GM13976 (cell line): ENCODE results near the gene POU6F2.

Source experiments
- DNase-seq: peaks from one replicate; pipeline ENCODE4 v3.0.0; 2012; ENCODE audit warnings: low spot score
- CTCF ChIP-seq: IDR thresholded peaks from 2 replicates; pipeline ENCODE4 v1.5.1; 2012; ENCODE audit warnings: borderline replicate concordance, mild to moderate bottlenecking; ENCODE audit not compliant: insufficient read depth; ENCODE audit errors: extremely low read depth, missing control alignments, control extremely low read depth
- in situ Hi-C: fragments of 300-500 bp; cut with MboI; formaldehyde crosslinking; loops from one replicate; pipeline ENCODE4 v1.12.0; 2022; ENCODE audit warnings: low sequenced_read_pairs, mixed read lengths, inconsistent platforms; ENCODE audit not compliant: unreplicated experiment

POU6F2 gene

GRCh38 chr7:38950309-38950708 is 27.4 kb upstream of the POU6F2 start:
- in situ Hi-C loops: no loop called here
- DNase-seq: no peak
- TF ChIP-seq CTCF: no peak

- in situ Hi-C loops: no loop called here
- no peak for DNase-seq
- TF ChIP-seq CTCF: no peak
Observed at GRCh38 chr7:38951213-38951612, 26.5 kb upstream of the POU6F2 start.

- no peak for DNase-seq
- TF ChIP-seq CTCF: no peak
- in situ Hi-C loops: no loop called here
Observed at GRCh38 chr7:38953227-38953626, 24.5 kb upstream of the POU6F2 start.

GRCh38 chr7:38953971-38954370 is 23.7 kb upstream of the POU6F2 start:
- no peak for DNase-seq

DNA sequence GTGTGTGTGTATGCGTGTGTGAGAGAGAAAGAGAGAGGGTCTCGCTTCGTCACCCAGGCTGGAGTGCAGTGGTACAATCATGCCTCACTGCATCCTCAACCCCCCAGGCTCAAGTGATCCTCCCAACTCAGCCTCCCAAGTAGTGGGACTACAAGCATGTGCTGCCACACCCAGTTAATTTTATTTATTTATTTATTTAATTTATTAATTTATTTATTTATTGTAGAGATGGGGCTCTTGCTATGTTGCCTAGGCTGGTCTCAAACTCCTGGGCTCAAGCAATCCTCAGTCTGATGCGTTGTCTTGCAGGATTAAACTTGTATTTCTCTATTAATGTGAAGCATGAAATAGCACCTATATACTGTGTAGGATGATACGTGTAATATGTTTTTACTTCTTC is 21.8 kb upstream of the POU6F2 start:
- TF ChIP-seq CTCF: no peak
- no peak for DNase-seq
- in situ Hi-C loops: no loop called here

More at GRCh38 chr7:38953971-38954370, 23.7 kb upstream of the POU6F2 start:
- no peak for TF ChIP-seq CTCF
- in situ Hi-C loops: no loop called here

- in situ Hi-C loops: no loop called here
- TF ChIP-seq CTCF: no peak
- no peak for DNase-seq
Observed at GRCh38 chr7:38962028-38962427, 15.7 kb upstream of the POU6F2 start.

DNA sequence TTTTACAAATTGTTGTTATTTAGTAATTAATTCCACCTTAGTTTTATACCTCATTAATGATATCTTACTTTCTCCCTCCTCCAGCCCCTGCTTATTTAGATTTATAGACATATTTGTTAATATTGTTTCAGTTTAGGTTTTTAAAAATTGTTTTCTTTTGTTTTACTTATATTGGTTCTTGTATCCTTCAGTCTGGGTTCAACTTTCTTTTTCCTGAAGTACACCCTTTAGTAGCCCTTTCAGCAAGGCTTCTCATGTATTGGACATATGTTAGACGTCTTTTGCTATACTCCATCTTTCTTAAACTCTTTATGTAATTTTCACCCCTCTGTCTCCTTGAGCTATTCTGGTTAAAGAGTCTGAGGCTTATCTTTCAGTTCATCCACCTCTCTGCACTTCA is 12.8 kb upstream of the POU6F2 start:
- DNase-seq: no peak
- no peak for TF ChIP-seq CTCF
- in situ Hi-C loops: no loop called here
